Measurements from ENCODE around the gene FAM219A. TPM values are rescaled to one million over a fixed set of nuclear protein-coding genes. Genes with fewer than 3 reads are reported as not detected.
"Not testable (repeated sequence)": the region's sequence is repeated elsewhere in the genome, so short reads cannot be mapped to it uniquely, and the experiment has no call there.

The FAM219A gene
- polyA plus RNA-seq, 1 donor, result 8.6 TPM

GRCh38 chr9:34485822-34486221, 27.5 kb upstream of the FAM219A start:
- DNase-seq, result no peak
- no peaks in the 10 kb centered on the region for H3K9me3 ChIP-seq (ENCODE audit: control insufficient read depth, low read depth, low read length)
- no peak overlapping the region for H3K4me3 ChIP-seq (ENCODE audit: low read length)
- no peak overlapping the region for H3K27ac ChIP-seq (ENCODE audit: low read length)
- no peaks in the 10 kb centered on the region for H3K4me1 ChIP-seq (ENCODE audit: control insufficient read depth, insufficient read depth, low read length)
- H3K27me3 ChIP-seq (ENCODE audit: control insufficient read depth, insufficient read depth, low read length), result peaks cover 13% of the 10 kb centered on the region
- no peaks in the 10 kb centered on the region for H3K36me3 ChIP-seq (ENCODE audit: control insufficient read depth, insufficient read depth, low read length)
- no CpG with 5 or more reads among the region's 6 CpGs for WGBS (ENCODE audit: insufficient coverage, low lambda C conversion rate)

- Histone ChIP-seq H3K27ac (ENCODE audit: low read length) (no peak overlapping the region), H3K9me3 (ENCODE audit: control insufficient read depth, low read depth, low read length) (no peaks in the 10 kb centered on the region), H3K4me3 (ENCODE audit: low read length) (no peak overlapping the region), H3K27me3 (ENCODE audit: control insufficient read depth, insufficient read depth, low read length) (peaks cover 9% of the 10 kb centered on the region), H3K36me3 (ENCODE audit: control insufficient read depth, insufficient read depth, low read length) (no peaks in the 10 kb centered on the region), H3K4me1 (ENCODE audit: control insufficient read depth, insufficient read depth, low read length) (no peaks in the 10 kb centered on the region)
- DNase-seq, result no peak
Measured at GRCh38 chr9:34484678-34485077, 26.3 kb upstream of the FAM219A start.

GRCh38 chr9:34482746-34483145, 24.4 kb upstream of the FAM219A start:
- H3K4me1 ChIP-seq (ENCODE audit: control insufficient read depth, insufficient read depth, low read length); H3K27ac ChIP-seq (ENCODE audit: low read length); H3K27me3 ChIP-seq (ENCODE audit: control insufficient read depth, insufficient read depth, low read length); H3K9me3 ChIP-seq (ENCODE audit: control insufficient read depth, low read depth, low read length); H3K36me3 ChIP-seq (ENCODE audit: control insufficient read depth, insufficient read depth, low read length); H3K4me3 ChIP-seq (ENCODE audit: low read length); DNase-seq: not testable (repeated sequence)
- WGBS (ENCODE audit: insufficient coverage, low lambda C conversion rate), result no CpG with 5 or more reads among the region's 27 CpGs

- H3K9me3 ChIP-seq (ENCODE audit: control insufficient read depth, low read depth, low read length); DNase-seq; H3K4me1 ChIP-seq (ENCODE audit: control insufficient read depth, insufficient read depth, low read length); H3K27me3 ChIP-seq (ENCODE audit: control insufficient read depth, insufficient read depth, low read length); H3K36me3 ChIP-seq (ENCODE audit: control insufficient read depth, insufficient read depth, low read length); H3K4me3 ChIP-seq (ENCODE audit: low read length); H3K27ac ChIP-seq (ENCODE audit: low read length): not testable (repeated sequence)
- no CpG with 5 or more reads among the region's 13 CpGs for WGBS (ENCODE audit: insufficient coverage, low lambda C conversion rate)
Measured at GRCh38 chr9:34481620-34482019, 23.2 kb upstream of the FAM219A start.

GRCh38 chr9:34479431-34479866, 21.1 kb upstream of the FAM219A start:
- no peaks in the 10 kb centered on the region for H3K36me3 ChIP-seq (ENCODE audit: control insufficient read depth, insufficient read depth, low read length)
- no CpG with 5 or more reads among the region's 5 CpGs for WGBS (ENCODE audit: insufficient coverage, low lambda C conversion rate)
- DNase-seq, result no peak

GRCh38 chr9:34477541-34477940, 19.2 kb upstream of the FAM219A start:
- Histone ChIP-seq H3K4me3 (ENCODE audit: low read length) (no peak overlapping the region), H3K9me3 (ENCODE audit: control insufficient read depth, low read depth, low read length) (no peaks in the 10 kb centered on the region), H3K27me3 (ENCODE audit: control insufficient read depth, insufficient read depth, low read length) (peaks cover 6% of the 10 kb centered on the region), H3K4me1 (ENCODE audit: control insufficient read depth, insufficient read depth, low read length) (no peaks in the 10 kb centered on the region), H3K27ac (ENCODE audit: low read length) (no peak overlapping the region), H3K36me3 (ENCODE audit: control insufficient read depth, insufficient read depth, low read length) (no peaks in the 10 kb centered on the region)
- no CpG with 5 or more reads among the region's 1 CpG for WGBS (ENCODE audit: insufficient coverage, low lambda C conversion rate)
- DNase-seq, result no peak

More at GRCh38 chr9:34479431-34479866, 21.1 kb upstream of the FAM219A start:
- Histone ChIP-seq H3K4me3 (ENCODE audit: low read length) (no peak overlapping the region), H3K27me3 (ENCODE audit: control insufficient read depth, insufficient read depth, low read length) (peaks cover 6% of the 10 kb centered on the region), H3K27ac (ENCODE audit: low read length) (no peak overlapping the region), H3K4me1 (ENCODE audit: control insufficient read depth, insufficient read depth, low read length) (no peaks in the 10 kb centered on the region), H3K9me3 (ENCODE audit: control insufficient read depth, low read depth, low read length) (no peaks in the 10 kb centered on the region)

- Histone ChIP-seq H3K36me3 (ENCODE audit: control insufficient read depth, insufficient read depth, low read length) (no peaks in the 10 kb centered on the region), H3K27ac (ENCODE audit: low read length) (no peak overlapping the region), H3K27me3 (ENCODE audit: control insufficient read depth, insufficient read depth, low read length) (peaks cover 6% of the 10 kb centered on the region), H3K4me1 (ENCODE audit: control insufficient read depth, insufficient read depth, low read length) (no peaks in the 10 kb centered on the region), H3K4me3 (ENCODE audit: low read length) (no peak overlapping the region), H3K9me3 (ENCODE audit: control insufficient read depth, low read depth, low read length) (no peaks in the 10 kb centered on the region)
- WGBS (ENCODE audit: insufficient coverage, low lambda C conversion rate), result no CpG with 5 or more reads among the region's 3 CpGs
- no peak for DNase-seq
Measured at GRCh38 chr9:34475097-34475496, 16.7 kb upstream of the FAM219A start.

- DNase-seq, result no peak
- WGBS (ENCODE audit: insufficient coverage, low lambda C conversion rate), result no CpG with 5 or more reads among the region's 1 CpG
- Histone ChIP-seq H3K27me3 (ENCODE audit: control insufficient read depth, insufficient read depth, low read length) (peaks cover 17% of the 10 kb centered on the region), H3K36me3 (ENCODE audit: control insufficient read depth, insufficient read depth, low read length) (no peaks in the 10 kb centered on the region), H3K9me3 (ENCODE audit: control insufficient read depth, low read depth, low read length) (no peaks in the 10 kb centered on the region), H3K27ac (ENCODE audit: low read length) (no peak overlapping the region), H3K4me1 (ENCODE audit: control insufficient read depth, insufficient read depth, low read length) (no peaks in the 10 kb centered on the region), H3K4me3 (ENCODE audit: low read length) (no peak overlapping the region)
Measured at GRCh38 chr9:34465468-34465867, 7.1 kb upstream of the FAM219A start.

GRCh38 chr9:34464571-34464970, 6.2 kb upstream of the FAM219A start:
- no peak overlapping the region for H3K4me3 ChIP-seq (ENCODE audit: low read length)
- no peaks in the 10 kb centered on the region for H3K4me1 ChIP-seq (ENCODE audit: control insufficient read depth, insufficient read depth, low read length)
- no peaks in the 10 kb centered on the region for H3K9me3 ChIP-seq (ENCODE audit: control insufficient read depth, low read depth, low read length)
- no CpG with 5 or more reads among the region's 2 CpGs for WGBS (ENCODE audit: insufficient coverage, low lambda C conversion rate)
- no peaks in the 10 kb centered on the region for H3K36me3 ChIP-seq (ENCODE audit: control insufficient read depth, insufficient read depth, low read length)
- no peak for DNase-seq
- no peak overlapping the region for H3K27ac ChIP-seq (ENCODE audit: low read length)
- peaks cover 22% of the 10 kb centered on the region for H3K27me3 ChIP-seq (ENCODE audit: control insufficient read depth, insufficient read depth, low read length)

GRCh38 chr9:34463901-34464232, 5.5 kb upstream of the FAM219A start:
- DNase-seq, result no peak
- no peaks in the 10 kb centered on the region for H3K9me3 ChIP-seq (ENCODE audit: control insufficient read depth, low read depth, low read length)
- H3K27ac ChIP-seq (ENCODE audit: low read length), result no peak overlapping the region
- WGBS (ENCODE audit: insufficient coverage, low lambda C conversion rate), result no CpG with 5 or more reads among the region's 2 CpGs
- H3K27me3 ChIP-seq (ENCODE audit: control insufficient read depth, insufficient read depth, low read length), result peaks cover 29% of the 10 kb centered on the region
- no peak overlapping the region for H3K4me3 ChIP-seq (ENCODE audit: low read length)
- no peaks in the 10 kb centered on the region for H3K36me3 ChIP-seq (ENCODE audit: control insufficient read depth, insufficient read depth, low read length)
- peaks cover 2% of the 10 kb centered on the region for H3K4me1 ChIP-seq (ENCODE audit: control insufficient read depth, insufficient read depth, low read length)

GRCh38 chr9:34463098-34463900, 4.9 kb upstream of the FAM219A start:
- H3K27me3 ChIP-seq (ENCODE audit: control insufficient read depth, insufficient read depth, low read length), result peaks cover 29% of the 10 kb centered on the region
- H3K36me3 ChIP-seq (ENCODE audit: control insufficient read depth, insufficient read depth, low read length), result no peaks in the 10 kb centered on the region
- H3K27ac ChIP-seq (ENCODE audit: low read length), result no peak overlapping the region
- H3K4me3 ChIP-seq (ENCODE audit: low read length), result no peak overlapping the region
- WGBS (ENCODE audit: insufficient coverage, low lambda C conversion rate), result no CpG with 5 or more reads among the region's 5 CpGs
- DNase-seq, result no peak
- H3K4me1 ChIP-seq (ENCODE audit: control insufficient read depth, insufficient read depth, low read length), result peaks cover 4% of the 10 kb centered on the region
- no peaks in the 10 kb centered on the region for H3K9me3 ChIP-seq (ENCODE audit: control insufficient read depth, low read depth, low read length)

All from large intestine (tissue), 3 donors.